Measurements from ENCODE around the gene TBC1D19.

DNA sequence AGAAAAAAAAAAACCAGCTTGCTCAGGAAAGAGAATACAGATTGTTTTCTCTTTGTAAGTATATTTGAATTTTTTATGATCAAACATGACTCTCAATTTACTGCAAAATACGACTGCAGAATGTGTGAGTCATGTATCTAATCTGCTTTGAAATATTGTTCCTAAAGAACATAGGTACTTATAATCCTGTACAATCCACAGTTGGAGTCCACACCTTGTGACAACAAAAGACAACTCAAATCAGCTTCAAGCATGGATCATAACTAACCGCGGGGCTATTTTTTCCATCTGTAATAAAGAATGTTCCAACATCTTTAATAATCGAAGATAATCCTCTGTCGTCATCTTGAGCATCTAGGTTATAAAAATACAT is 198.9 kb downstream of the TBC1D19 start:
- TF ChIP-seq, protein P1, sequence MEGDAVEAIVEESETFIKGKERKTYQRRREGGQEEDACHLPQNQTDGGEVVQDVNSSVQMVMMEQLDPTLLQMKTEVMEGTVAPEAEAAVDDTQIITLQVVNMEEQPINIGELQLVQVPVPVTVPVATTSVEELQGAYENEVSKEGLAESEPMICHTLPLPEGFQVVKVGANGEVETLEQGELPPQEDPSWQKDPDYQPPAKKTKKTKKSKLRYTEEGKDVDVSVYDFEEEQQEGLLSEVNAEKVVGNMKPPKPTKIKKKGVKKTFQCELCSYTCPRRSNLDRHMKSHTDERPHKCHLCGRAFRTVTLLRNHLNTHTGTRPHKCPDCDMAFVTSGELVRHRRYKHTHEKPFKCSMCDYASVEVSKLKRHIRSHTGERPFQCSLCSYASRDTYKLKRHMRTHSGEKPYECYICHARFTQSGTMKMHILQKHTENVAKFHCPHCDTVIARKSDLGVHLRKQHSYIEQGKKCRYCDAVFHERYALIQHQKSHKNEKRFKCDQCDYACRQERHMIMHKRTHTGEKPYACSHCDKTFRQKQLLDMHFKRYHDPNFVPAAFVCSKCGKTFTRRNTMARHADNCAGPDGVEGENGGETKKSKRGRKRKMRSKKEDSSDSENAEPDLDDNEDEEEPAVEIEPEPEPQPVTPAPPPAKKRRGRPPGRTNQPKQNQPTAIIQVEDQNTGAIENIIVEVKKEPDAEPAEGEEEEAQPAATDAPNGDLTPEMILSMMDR (IDR thresholded peaks at IDR 0.05; ENCODE audit: poor library complexity) = no peak
- TF ChIP-seq EZH2phosphoT487 (IDR thresholded peaks at IDR 0.05; ENCODE audit: low read depth, severe bottlenecking, unreplicated experiment) (no peak), EZH2 (IDR thresholded peaks at IDR 0.05; ENCODE audit: borderline replicate concordance) (no peak)

Data from hepatocyte (in vitro differentiated cells).